Smooth muscle cell (in vitro differentiated cells): ENCODE data around the gene STON2. TPM values are rescaled to one million over a fixed set of nuclear protein-coding genes. Genes with fewer than 3 reads are reported as not detected.
"Not testable (repeated sequence)": the region's sequence is repeated elsewhere in the genome, so short reads cannot be mapped to it uniquely, and the experiment has no call there.

ENCODE experiments used
- DNase-seq: peaks from one replicate; lab custom pipeline; 2025; ENCODE audit not compliant: unreplicated experiment; lab: John Stamatoyannopoulos, UW
- H2AFZ ChIP-seq: fragments of 200-600 bp; sonication (generic); 2 replicates; pipeline ENCODE4 v1.6.0; 2016; ENCODE audit warnings: antibody characterized with exemption, low read depth, mild to moderate bottlenecking
- H3F3A ChIP-seq: fragments of 200-600 bp; sonication (generic); 2 replicates; pipeline ENCODE4 v1.6.0; 2017; ENCODE audit warnings: antibody characterized with exemption, low read depth
- H3K27ac ChIP-seq: fragments of 200-600 bp; sonication (generic); 2 replicates; pipeline ENCODE4 v1.5.1; 2016; ENCODE audit warnings: low read depth, mild to moderate bottlenecking
- H3K27me3 ChIP-seq: fragments of 200-600 bp; sonication (generic); 2 replicates; pipeline ENCODE4 v1.6.1; 2016; ENCODE audit warnings: low read depth, mild to moderate bottlenecking
- H3K36me3 ChIP-seq: fragments of 200-600 bp; sonication (generic); 2 replicates; pipeline ENCODE4 v1.5.1; 2016; ENCODE audit warnings: low read depth
- H3K4me1 ChIP-seq: fragments of 200-600 bp; sonication (generic); 2 replicates; pipeline ENCODE4 v1.5.1; 2016; ENCODE audit warnings: low read depth
- H3K4me2 ChIP-seq: fragments of 200-600 bp; sonication (generic); 2 replicates; pipeline ENCODE4 v1.6.0; 2016; ENCODE audit warnings: mild to moderate bottlenecking
- H3K4me3 ChIP-seq: fragments of 200-600 bp; sonication (generic); 2 replicates; pipeline ENCODE4 v1.5.1; 2016; ENCODE audit warnings: mild to moderate bottlenecking
- H3K79me2 ChIP-seq: fragments of 200-600 bp; sonication (generic); 2 replicates; pipeline ENCODE4 v1.6.0; 2016; ENCODE audit warnings: low read depth, mild to moderate bottlenecking
- H3K9ac ChIP-seq: fragments of 200-600 bp; sonication (generic); 2 replicates; pipeline ENCODE4 v1.6.0; 2016; ENCODE audit warnings: low read depth
- H3K9me3 ChIP-seq: fragments of 200-600 bp; sonication (generic); replicated peaks from 2 replicates; pipeline ENCODE4 v1.5.1; 2016; ENCODE audit warnings: low read depth
- H4K20me1 ChIP-seq: fragments of 200-600 bp; sonication (generic); 2 replicates; pipeline ENCODE4 v1.6.0; 2016; ENCODE audit warnings: low read depth
- CTCF ChIP-seq: fragments of 200-600 bp; sonication (generic); IDR thresholded peaks from 2 replicates; pipeline ENCODE4 v1.5.1; 2017; ENCODE audit warnings: borderline replicate concordance, mild to moderate bottlenecking, antibody characterized with exemption; ENCODE audit not compliant: insufficient read depth, poor library complexity, severe bottlenecking
- WGBS: methylation state at CpG from one replicate; pipeline ENCODE4 v1.1.7; 2016; ENCODE audit warnings: low lambda C conversion rate; 5-methylcytosine and 5-hydroxymethylcytosine counted together
- polyA plus RNA-seq: library from polyadenylated mRNA; unstranded; fragments of >200 nt; fragmentation: Nextera tagmentation; extraction: Ambion mirVana; gene quantifications from 2 replicates; pipeline ENCODE4 v1.2.1, GENCODE V29; 2016
- total RNA-seq: library from RNA; depleted of rRNA; stranded (reverse); fragments of >200 nt; gene quantifications from 2 replicates; pipeline ENCODE4 v1.2.3, GENCODE V29; 2014

Gene STON2
- total and polyA plus RNA-seq, 2 experiments from 2014 or later, result 1.7 to 43.6 TPM

- WGBS, result 30% methylated on average over 1 of the region's 1 CpG
- DNase-seq, result no peak
- Histone ChIP-seq H3F3A (no peaks in the 10 kb centered on the region), H3K4me2 (no peak overlapping the region), H4K20me1 (no peaks in the 10 kb centered on the region), H3K36me3 (no peaks in the 10 kb centered on the region), H3K9me3 (no peaks in the 10 kb centered on the region), H3K4me1 (peaks cover 12% of the 10 kb centered on the region), H2AFZ (no peak overlapping the region), H3K27ac (no peak overlapping the region), H3K9ac (no peak overlapping the region), H3K4me3 (no peak overlapping the region), H3K79me2 (no peaks in the 10 kb centered on the region), H3K27me3 (no peaks in the 10 kb centered on the region)
- TF ChIP-seq CTCF, result no peak
Measured at GRCh38 chr14:81384900-81385299, 15.2 kb downstream of the STON2 start.

DNA sequence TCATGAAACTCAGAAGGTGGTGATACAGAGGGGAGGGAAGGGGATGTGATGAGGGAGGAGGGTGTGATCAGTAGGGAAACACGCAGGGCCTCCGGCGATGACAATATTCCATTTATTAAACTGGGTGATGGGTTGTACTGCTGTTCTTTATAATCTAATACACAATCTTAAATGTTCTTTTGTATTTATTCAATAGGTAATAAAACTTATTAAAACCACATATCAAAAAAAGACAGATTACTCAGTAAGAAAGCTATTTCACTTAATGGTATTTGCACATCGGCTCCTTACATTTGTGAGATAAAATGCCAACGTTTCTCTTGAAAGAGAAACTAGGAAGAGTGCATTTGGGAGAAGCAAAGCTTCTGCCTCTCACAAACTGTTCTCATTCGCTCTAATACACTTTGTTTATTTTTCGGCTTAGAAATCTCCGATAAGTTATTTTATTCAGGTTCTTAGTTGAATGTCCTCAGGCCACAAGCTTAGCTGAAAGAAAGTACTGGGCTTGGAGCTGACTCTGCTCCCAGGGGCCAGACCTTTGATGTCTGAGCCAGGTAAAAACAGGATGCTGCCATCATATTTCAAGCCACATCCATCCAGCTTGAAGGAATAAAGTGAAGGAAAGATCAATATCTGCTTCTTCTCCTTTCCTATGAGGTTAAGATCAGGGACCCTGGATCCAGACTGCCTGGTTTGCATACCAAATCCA lies 17.5 kb downstream of the STON2 start:
- no peak for DNase-seq
- no peaks in the 10 kb centered on the region for H3F3A ChIP-seq
- H3K9me3 ChIP-seq, result no peaks in the 10 kb centered on the region
- no peak overlapping the region for H3K4me3 ChIP-seq
- H3K27me3 ChIP-seq, result no peaks in the 10 kb centered on the region
- no peaks in the 10 kb centered on the region for H3K36me3 ChIP-seq
- H3K9ac ChIP-seq, result no peak overlapping the region
- H3K4me1 ChIP-seq, result peaks cover 12% of the 10 kb centered on the region
- no peak overlapping the region for H2AFZ ChIP-seq
- H3K79me2 ChIP-seq, result no peaks in the 10 kb centered on the region
- no peak for TF ChIP-seq CTCF
- WGBS, result 87% methylated on average over 8 of the region's 8 CpGs
- no peak overlapping the region for H3K27ac ChIP-seq
- H4K20me1 ChIP-seq, result no peaks in the 10 kb centered on the region
- no peak overlapping the region for H3K4me2 ChIP-seq

DNA sequence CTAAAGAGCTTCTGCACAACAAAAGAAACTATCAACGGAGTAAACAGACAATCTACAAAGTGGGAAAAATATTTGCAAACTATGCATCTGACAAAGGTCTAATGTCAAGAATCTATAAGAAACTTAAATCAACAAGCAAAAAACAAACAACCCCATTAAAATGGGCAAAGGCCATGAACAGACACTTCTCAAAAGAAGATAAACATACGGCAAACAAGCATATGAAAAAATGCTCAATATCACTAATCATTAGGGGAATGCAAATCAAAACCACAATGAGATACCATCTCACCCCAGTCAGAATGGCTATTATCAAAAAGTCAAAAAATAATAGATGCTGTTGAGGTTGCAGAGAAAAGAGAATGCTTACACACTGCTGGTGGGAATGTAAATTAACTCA lies 20.1 kb downstream of the STON2 start:
- not testable (repeated sequence) for H3K27ac ChIP-seq, H3K9me3 ChIP-seq, H3K4me2 ChIP-seq, H2AFZ ChIP-seq, H3F3A ChIP-seq, H4K20me1 ChIP-seq, DNase-seq, H3K4me1 ChIP-seq, H3K4me3 ChIP-seq, H3K9ac ChIP-seq, H3K79me2 ChIP-seq, H3K36me3 ChIP-seq, H3K27me3 ChIP-seq
- WGBS, result 73% methylated on average over 2 of the region's 2 CpGs

DNA sequence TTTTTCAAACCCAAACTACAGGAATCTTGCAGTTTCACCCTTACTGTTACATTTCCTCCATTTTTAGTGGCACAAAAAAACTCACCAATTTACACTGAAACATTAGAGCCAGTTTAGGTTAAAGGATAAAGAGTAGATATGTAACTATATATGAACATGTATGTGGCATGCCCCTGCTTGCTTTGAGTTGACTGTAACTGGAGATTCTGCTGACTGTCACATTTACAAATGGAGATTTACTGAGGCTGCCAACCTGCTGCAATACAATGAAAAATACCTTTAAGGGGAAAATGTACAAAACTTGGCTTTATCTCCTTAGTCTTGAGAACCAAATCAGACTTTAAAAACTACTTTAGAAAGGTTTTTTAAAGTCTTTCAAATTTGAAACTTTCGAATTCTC lies 28.3 kb downstream of the STON2 start:
- Histone ChIP-seq H3K27me3 (no peaks in the 10 kb centered on the region), H4K20me1 (no peaks in the 10 kb centered on the region), H2AFZ (peak overlapping the region; percentile 7), H3K36me3 (no peaks in the 10 kb centered on the region), H3K9me3 (no peaks in the 10 kb centered on the region), H3K79me2 (no peaks in the 10 kb centered on the region), H3K4me3 (no peak overlapping the region), H3K27ac (peak overlapping the region; percentile 26), H3K9ac (no peak overlapping the region), H3K4me2 (no peak overlapping the region), H3F3A (no peaks in the 10 kb centered on the region), H3K4me1 (no peaks in the 10 kb centered on the region)
- 95% methylated on average over 1 of the region's 1 CpG for WGBS
- TF ChIP-seq CTCF, result no peak
- no peak for DNase-seq
